Liver (tissue), 9 donors: ENCODE results near the gene MRPL10. TPM values are rescaled to one million over a fixed set of nuclear protein-coding genes. Genes with fewer than 3 reads are reported as not detected.

Experiments
- DNase-seq: peaks from one replicate; pipeline ENCODE4 v3.0.0-alpha.2; 2017; ENCODE audit warnings: low spot score
- H3K27ac ChIP-seq, 2 donors: one replicate each; pipeline ENCODE4 v1.7.0; 2013; ENCODE audit warnings: inconsistent platforms in 2 of 2, low read length in 2 of 2, control low read depth in 1 of 2, low read depth in 1 of 2, mild to moderate bottlenecking in 1 of 2
- H3K27me3 ChIP-seq, 4 donors: one replicate each; pipeline versions ENCODE4 v1.6.1 to v1.7.0; 2013; ENCODE audit warnings: low read length in 3 of 4, inconsistent platforms in 1 of 4, mild to moderate bottlenecking in 1 of 4, moderate library complexity in 1 of 4; ENCODE audit not compliant: control insufficient read depth in 4 of 4, insufficient read depth in 4 of 4
- H3K36me3 ChIP-seq, 4 donors: one replicate each; pipeline versions ENCODE4 v1.6.1 to v1.7.0; 2013; ENCODE audit warnings: low read length in 3 of 4, mild to moderate bottlenecking in 3 of 4, low read depth in 1 of 4, moderate library complexity in 1 of 4; ENCODE audit not compliant: control insufficient read depth in 4 of 4, insufficient read depth in 3 of 4
- H3K4me1 ChIP-seq, 4 donors: one replicate each; pipeline versions ENCODE4 v1.6.1 to v1.7.0; 2013; ENCODE audit warnings: low read length in 3 of 4, mild to moderate bottlenecking in 3 of 4, moderate library complexity in 1 of 4; ENCODE audit not compliant: control insufficient read depth in 4 of 4, insufficient read depth in 4 of 4
- H3K4me3 ChIP-seq, 3 donors: one replicate each; pipeline versions ENCODE4 v1.6.1 to v1.7.0; 2013; ENCODE audit warnings: low read length in 3 of 3, control low read depth in 1 of 3, low read depth in 1 of 3, mild to moderate bottlenecking in 1 of 3
- H3K9ac ChIP-seq, 2 donors: one replicate each; pipeline ENCODE4 v1.7.0; 2013; ENCODE audit warnings: low read length in 2 of 2, mild to moderate bottlenecking in 2 of 2, moderate library complexity in 2 of 2, control low read depth in 1 of 2, low read depth in 1 of 2
- H3K9me3 ChIP-seq, 4 donors: one replicate each; pipeline versions ENCODE4 v1.6.1 to v1.7.0; 2013; ENCODE audit warnings: low read length in 3 of 4; ENCODE audit not compliant: control insufficient read depth in 4 of 4
- EGR1 ChIP-seq, 2 donors: IDR thresholded peaks; 2 replicates each; pipeline ENCODE4 v1.6.1; 2016 to 2018; ENCODE audit warnings: antibody characterized with exemption in 2 of 2, low read depth in 2 of 2
- FOXA1 ChIP-seq: IDR thresholded peaks from 2 replicates; pipeline ENCODE4 v1.6.1; 2016; ENCODE audit warnings: antibody characterized with exemption
- FOXA2 ChIP-seq: IDR thresholded peaks from 2 replicates; pipeline ENCODE4 v1.6.1; 2016; ENCODE audit warnings: antibody characterized with exemption
- GABPA ChIP-seq, 2 donors: IDR thresholded peaks in 1 of 2; conservative IDR thresholded peaks in 1 of 2; 2 replicates each; pipeline ENCODE4 v1.6.1; 2016; ENCODE audit warnings: antibody characterized with exemption in 2 of 2, mild to moderate bottlenecking in 1 of 2, moderate library complexity in 1 of 2
- HNF4A ChIP-seq, 2 donors: conservative IDR thresholded peaks; 2 replicates each; pipeline ENCODE4 v1.6.1; 2016; ENCODE audit warnings: antibody characterized with exemption in 2 of 2, mild to moderate bottlenecking in 2 of 2
- HNF4G ChIP-seq: IDR thresholded peaks from 2 replicates; pipeline ENCODE4 v1.6.1; 2016; ENCODE audit warnings: antibody characterized with exemption
- JUND ChIP-seq, 2 donors: IDR thresholded peaks; 2 replicates each; pipeline ENCODE4 v1.6.1; 2016; ENCODE audit warnings: antibody characterized with exemption in 2 of 2
- NR2F2 ChIP-seq: IDR thresholded peaks from 2 replicates; pipeline ENCODE4 v1.6.1; 2016; ENCODE audit warnings: antibody characterized with exemption
- RAD21 ChIP-seq, 2 donors: IDR thresholded peaks; 2 replicates each; pipeline ENCODE4 v1.6.1; 2016; ENCODE audit warnings: antibody characterized with exemption in 2 of 2, mild to moderate bottlenecking in 2 of 2
- RXRA ChIP-seq, 2 donors: IDR thresholded peaks; 2 replicates each; pipeline ENCODE4 v1.6.1; 2017 to 2018; ENCODE audit warnings: antibody characterized with exemption in 2 of 2, mild to moderate bottlenecking in 1 of 2
- SP1 ChIP-seq: IDR thresholded peaks from 2 replicates; pipeline ENCODE4 v1.6.1; 2018; ENCODE audit warnings: antibody characterized with exemption, mild to moderate bottlenecking
- TAF1 ChIP-seq: conservative IDR thresholded peaks from 2 replicates; pipeline ENCODE4 v1.6.1; 2016; ENCODE audit warnings: antibody characterized with exemption, mild to moderate bottlenecking
- YY1 ChIP-seq: IDR thresholded peaks from 2 replicates; pipeline ENCODE4 v1.6.1; 2016; ENCODE audit warnings: antibody characterized with exemption, mild to moderate bottlenecking
- WGBS: extraction: QIAGEN DNeasy Blood & Tissue Kit; methylation state at CpG from one replicate; pipeline ENCODE4 v1.1.7; 2013; 5-methylcytosine and 5-hydroxymethylcytosine counted together
- polyA plus RNA-seq, 2 donors: library from polyadenylated mRNA; stranded (reverse) in 1 of 2; unstranded in 1 of 2; fragments of 200-250 nt in 1 of 2; fragments of >200 nt in 1 of 2; fragmentation: Nextera tagmentation in 1 of 2; extraction: Ambion mirVana in 1 of 2; gene quantifications; one replicate each; pipeline versions ENCODE4 v1.2.1 to v1.2.3, GENCODE V29; 2013 to 2015
- total RNA-seq, 2 donors: library from RNA; depleted of rRNA; stranded (reverse); fragments of >200 nt; gene quantifications; one replicate each; pipeline ENCODE4 v1.2.3, GENCODE V29; 2014
- TF ChIP-seq, protein P1 (sequence below): IDR thresholded peaks from 2 replicates; pipeline ENCODE4 v1.6.1; 2016; ENCODE audit warnings: antibody characterized with exemption
- TF ChIP-seq, protein P2 (sequence below): IDR thresholded peaks from 2 replicates; pipeline ENCODE4 v1.6.1; 2016; ENCODE audit warnings: antibody characterized with exemption
- TF ChIP-seq, protein P3 (sequence below): fragments of 150-350 bp; IDR thresholded peaks from 2 replicates; pipeline ENCODE4 v1.5.1; 2017; ENCODE audit warnings: improper control_type of control experiment, low read depth, low read length; ENCODE audit not compliant: missing input control
- TF ChIP-seq, protein P4 (sequence below): IDR thresholded peaks from 2 replicates; pipeline ENCODE4 v1.6.1; 2016; ENCODE audit warnings: antibody characterized with exemption
- TF ChIP-seq, protein P5 (sequence below): IDR thresholded peaks from 2 replicates; pipeline ENCODE4 v1.6.1; 2016; ENCODE audit warnings: antibody characterized with exemption, mild to moderate bottlenecking
- donor health status: healthy.
- donor health status: healthy.
- donor health status: healthy.
- donor health status: healthy.
- donor health status: healthy.

The MRPL10 gene
- total and polyA plus RNA-seq, 4 donors, result 10.2 to 24.9 (median 12.9) TPM

DNA sequence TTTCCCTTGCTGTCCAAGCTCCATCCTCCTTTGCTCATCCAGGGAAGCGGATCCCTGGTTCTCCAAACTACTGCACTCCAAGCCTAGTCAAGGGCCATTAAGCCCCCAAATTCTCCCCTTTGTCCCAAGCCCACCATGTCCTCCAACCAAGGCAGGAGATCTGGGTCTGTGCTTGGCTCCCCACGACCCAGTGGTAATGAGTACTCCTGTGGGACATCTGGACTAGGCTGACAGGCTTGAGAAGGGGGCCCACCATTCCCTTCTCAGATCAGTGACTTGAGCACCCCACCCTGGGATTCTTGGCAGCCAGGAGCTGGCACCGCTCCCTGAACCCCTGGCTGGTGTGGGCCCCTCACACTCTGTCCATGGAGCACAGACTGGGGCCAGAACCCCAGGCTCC is 26.9 kb downstream of the MRPL10 start (continued):
- TF ChIP-seq NR2F2 (no peak), SP1 (no peak)

DNA sequence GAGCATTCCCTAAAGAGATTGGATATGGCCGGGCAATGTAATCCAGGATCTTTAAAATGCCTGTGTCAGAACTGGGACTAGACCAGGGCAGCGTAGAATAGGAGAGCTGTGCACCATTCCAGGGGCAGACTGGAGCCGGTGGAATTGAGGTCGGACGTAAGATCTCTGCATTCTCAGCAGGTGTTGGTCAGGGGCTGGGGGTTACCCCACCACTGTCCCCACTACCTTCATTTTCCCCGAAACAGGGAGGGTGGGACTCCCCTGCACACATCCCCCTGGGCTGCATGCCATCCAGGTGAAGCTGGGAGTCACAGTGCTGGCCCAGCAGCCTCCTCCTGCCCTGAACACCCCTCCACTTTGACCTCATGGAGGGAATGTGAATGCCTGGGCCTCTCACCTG is 27.6 kb downstream of the MRPL10 start:
- H3K9me3 ChIP-seq, result no peaks in the 10 kb centered on the region
- WGBS, result 81% methylated on average over 6 of the region's 6 CpGs
- H3K9ac ChIP-seq, result no peak overlapping the region
- no peaks in the 10 kb centered on the region for H3K4me1 ChIP-seq
- no peak overlapping the region for H3K4me3 ChIP-seq
- TF ChIP-seq, protein P1, sequence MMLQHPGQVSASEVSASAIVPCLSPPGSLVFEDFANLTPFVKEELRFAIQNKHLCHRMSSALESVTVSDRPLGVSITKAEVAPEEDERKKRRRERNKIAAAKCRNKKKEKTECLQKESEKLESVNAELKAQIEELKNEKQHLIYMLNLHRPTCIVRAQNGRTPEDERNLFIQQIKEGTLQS, result no peak
- TF ChIP-seq FOXA1 (no peak), RXRA (IDR thresholded peaks at IDR 0.05) (no peak), SP1 (no peak), YY1 (no peak), FOXA2 (no peak)
- TF ChIP-seq, protein P2, sequence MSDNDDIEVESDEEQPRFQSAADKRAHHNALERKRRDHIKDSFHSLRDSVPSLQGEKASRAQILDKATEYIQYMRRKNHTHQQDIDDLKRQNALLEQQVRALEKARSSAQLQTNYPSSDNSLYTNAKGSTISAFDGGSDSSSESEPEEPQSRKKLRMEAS, result no peak
- TF ChIP-seq, protein P3, sequence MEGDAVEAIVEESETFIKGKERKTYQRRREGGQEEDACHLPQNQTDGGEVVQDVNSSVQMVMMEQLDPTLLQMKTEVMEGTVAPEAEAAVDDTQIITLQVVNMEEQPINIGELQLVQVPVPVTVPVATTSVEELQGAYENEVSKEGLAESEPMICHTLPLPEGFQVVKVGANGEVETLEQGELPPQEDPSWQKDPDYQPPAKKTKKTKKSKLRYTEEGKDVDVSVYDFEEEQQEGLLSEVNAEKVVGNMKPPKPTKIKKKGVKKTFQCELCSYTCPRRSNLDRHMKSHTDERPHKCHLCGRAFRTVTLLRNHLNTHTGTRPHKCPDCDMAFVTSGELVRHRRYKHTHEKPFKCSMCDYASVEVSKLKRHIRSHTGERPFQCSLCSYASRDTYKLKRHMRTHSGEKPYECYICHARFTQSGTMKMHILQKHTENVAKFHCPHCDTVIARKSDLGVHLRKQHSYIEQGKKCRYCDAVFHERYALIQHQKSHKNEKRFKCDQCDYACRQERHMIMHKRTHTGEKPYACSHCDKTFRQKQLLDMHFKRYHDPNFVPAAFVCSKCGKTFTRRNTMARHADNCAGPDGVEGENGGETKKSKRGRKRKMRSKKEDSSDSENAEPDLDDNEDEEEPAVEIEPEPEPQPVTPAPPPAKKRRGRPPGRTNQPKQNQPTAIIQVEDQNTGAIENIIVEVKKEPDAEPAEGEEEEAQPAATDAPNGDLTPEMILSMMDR, result no peak
- no peak overlapping the region for H3K27ac ChIP-seq
- peaks cover 0 to 3% (median under 1%) of the 10 kb centered on the region in 4 donors for H3K36me3 ChIP-seq
- DNase-seq, result no peak
- H3K27me3 ChIP-seq, result no peaks in the 10 kb centered on the region

DNA sequence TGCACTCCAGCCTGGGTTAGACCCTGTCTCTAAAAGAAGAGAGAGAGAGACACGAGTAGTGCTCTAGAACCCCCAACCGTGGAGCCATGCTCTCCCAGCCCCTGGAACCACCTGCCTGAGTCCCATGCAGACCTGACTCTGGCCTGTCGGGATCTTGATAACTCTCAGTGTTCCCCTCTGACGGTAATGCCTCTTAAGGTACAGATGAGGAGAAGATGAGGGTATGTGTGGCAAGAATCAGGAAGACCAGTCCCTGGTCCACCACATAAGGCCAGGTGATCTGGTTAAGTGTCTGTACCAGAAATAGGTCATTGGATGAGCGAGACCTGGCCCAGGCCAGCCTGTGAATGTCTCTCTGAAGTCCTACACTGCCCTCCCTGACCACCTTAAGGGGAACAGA is 28.1 kb downstream of the MRPL10 start:
- H3K4me1 ChIP-seq, result no peaks in the 10 kb centered on the region
- H3K36me3 ChIP-seq, result peaks cover 0 to 3% (median 0%) of the 10 kb centered on the region in 4 donors
- H3K9me3 ChIP-seq, result no peaks in the 10 kb centered on the region
- no peaks in the 10 kb centered on the region for H3K27me3 ChIP-seq
- no peak overlapping the region for H3K27ac ChIP-seq
- TF ChIP-seq YY1 (no peak), RXRA (IDR thresholded peaks at IDR 0.05) (no peak), NR2F2 (no peak), TAF1 (no peak), HNF4G (no peak), HNF4A (conservative IDR thresholded peaks at IDR 0.05) (no peak), SP1 (no peak), GABPA (IDR thresholded peaks at IDR 0.05 in 1 of 2, conservative IDR thresholded peaks at IDR 0.05 in 1 of 2) (no peak), RAD21 (IDR thresholded peaks at IDR 0.05) (no peak), JUND (IDR thresholded peaks at IDR 0.05) (no peak), EGR1 (IDR thresholded peaks at IDR 0.05; ENCODE audit: low read depth in 2 of 2) (no peak), FOXA1 (no peak), FOXA2 (no peak)
- TF ChIP-seq, protein P4, sequence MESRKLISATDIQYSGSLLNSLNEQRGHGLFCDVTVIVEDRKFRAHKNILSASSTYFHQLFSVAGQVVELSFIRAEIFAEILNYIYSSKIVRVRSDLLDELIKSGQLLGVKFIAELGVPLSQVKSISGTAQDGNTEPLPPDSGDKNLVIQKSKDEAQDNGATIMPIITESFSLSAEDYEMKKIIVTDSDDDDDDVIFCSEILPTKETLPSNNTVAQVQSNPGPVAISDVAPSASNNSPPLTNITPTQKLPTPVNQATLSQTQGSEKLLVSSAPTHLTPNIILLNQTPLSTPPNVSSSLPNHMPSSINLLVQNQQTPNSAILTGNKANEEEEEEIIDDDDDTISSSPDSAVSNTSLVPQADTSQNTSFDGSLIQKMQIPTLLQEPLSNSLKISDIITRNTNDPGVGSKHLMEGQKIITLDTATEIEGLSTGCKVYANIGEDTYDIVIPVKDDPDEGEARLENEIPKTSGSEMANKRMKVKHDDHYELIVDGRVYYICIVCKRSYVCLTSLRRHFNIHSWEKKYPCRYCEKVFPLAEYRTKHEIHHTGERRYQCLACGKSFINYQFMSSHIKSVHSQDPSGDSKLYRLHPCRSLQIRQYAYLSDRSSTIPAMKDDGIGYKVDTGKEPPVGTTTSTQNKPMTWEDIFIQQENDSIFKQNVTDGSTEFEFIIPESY, result no peak
- TF ChIP-seq, protein P5, sequence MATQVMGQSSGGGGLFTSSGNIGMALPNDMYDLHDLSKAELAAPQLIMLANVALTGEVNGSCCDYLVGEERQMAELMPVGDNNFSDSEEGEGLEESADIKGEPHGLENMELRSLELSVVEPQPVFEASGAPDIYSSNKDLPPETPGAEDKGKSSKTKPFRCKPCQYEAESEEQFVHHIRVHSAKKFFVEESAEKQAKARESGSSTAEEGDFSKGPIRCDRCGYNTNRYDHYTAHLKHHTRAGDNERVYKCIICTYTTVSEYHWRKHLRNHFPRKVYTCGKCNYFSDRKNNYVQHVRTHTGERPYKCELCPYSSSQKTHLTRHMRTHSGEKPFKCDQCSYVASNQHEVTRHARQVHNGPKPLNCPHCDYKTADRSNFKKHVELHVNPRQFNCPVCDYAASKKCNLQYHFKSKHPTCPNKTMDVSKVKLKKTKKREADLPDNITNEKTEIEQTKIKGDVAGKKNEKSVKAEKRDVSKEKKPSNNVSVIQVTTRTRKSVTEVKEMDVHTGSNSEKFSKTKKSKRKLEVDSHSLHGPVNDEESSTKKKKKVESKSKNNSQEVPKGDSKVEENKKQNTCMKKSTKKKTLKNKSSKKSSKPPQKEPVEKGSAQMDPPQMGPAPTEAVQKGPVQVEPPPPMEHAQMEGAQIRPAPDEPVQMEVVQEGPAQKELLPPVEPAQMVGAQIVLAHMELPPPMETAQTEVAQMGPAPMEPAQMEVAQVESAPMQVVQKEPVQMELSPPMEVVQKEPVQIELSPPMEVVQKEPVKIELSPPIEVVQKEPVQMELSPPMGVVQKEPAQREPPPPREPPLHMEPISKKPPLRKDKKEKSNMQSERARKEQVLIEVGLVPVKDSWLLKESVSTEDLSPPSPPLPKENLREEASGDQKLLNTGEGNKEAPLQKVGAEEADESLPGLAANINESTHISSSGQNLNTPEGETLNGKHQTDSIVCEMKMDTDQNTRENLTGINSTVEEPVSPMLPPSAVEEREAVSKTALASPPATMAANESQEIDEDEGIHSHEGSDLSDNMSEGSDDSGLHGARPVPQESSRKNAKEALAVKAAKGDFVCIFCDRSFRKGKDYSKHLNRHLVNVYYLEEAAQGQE, result no peak
- TF ChIP-seq, protein P1, result no peak
- TF ChIP-seq, protein P3, result no peak
- TF ChIP-seq, protein P2, result no peak
- 68% methylated on average over 5 of the region's 5 CpGs for WGBS
- H3K9ac ChIP-seq, result no peak overlapping the region
- no peak overlapping the region for H3K4me3 ChIP-seq
- no peak for DNase-seq
